ENCODE data around the gene PNPLA7. TPM values are rescaled to one million over a fixed set of nuclear protein-coding genes. Genes with fewer than 3 reads are reported as not detected.
A peak's percentile ranks its signal among the peaks of the same experiment; 100 is the strongest.

PNPLA7 gene
- total RNA-seq, 1 donor from 2014 or later, result 18.3 TPM

DNA sequence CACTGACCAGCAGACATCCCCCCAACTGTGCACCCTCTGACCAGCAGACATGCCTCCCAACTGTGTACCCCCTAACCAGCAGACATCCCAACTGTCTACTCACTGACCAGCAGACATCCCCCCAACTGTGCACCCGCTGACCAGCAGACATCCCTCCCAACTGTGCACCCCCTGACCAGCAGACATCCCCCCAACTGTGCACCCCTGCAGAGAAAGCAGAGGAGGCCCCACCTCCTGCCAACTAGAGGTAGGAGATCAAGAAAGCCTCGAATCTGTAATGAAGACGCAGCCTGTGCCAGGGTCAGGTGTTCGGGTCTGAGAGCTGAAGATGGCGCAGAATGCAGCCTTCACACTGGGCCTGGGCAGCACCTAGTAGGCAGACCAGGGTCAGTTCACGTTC, 61.3 kb downstream of the PNPLA7 start:
- DNase-seq (ENCODE audit: low spot score) (no peak), ATAC-seq (no peak)
- intact Hi-C loops (cut with DNase I), result no loop called here

DNA sequence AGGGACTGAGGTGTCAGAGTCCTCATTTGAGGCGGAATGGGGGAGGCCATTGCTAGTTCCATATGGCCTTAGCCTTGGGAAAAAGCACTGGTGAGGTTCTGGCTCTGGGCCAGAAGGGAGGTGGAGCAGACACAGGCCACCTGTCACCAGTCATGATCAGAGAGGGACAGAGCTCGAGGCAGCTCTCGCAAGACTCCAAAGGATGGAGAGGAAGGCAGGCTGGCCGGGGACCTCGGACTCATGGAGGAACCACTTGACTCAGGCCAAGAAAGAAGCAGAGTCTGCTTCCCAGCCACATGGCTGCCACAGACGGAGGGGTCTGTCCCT, 61.9 kb downstream of the PNPLA7 start:
- ATAC-seq, result no peak
- no peak for DNase-seq (ENCODE audit: low spot score)
- intact Hi-C loops (cut with DNase I), result no loop called here

DNA sequence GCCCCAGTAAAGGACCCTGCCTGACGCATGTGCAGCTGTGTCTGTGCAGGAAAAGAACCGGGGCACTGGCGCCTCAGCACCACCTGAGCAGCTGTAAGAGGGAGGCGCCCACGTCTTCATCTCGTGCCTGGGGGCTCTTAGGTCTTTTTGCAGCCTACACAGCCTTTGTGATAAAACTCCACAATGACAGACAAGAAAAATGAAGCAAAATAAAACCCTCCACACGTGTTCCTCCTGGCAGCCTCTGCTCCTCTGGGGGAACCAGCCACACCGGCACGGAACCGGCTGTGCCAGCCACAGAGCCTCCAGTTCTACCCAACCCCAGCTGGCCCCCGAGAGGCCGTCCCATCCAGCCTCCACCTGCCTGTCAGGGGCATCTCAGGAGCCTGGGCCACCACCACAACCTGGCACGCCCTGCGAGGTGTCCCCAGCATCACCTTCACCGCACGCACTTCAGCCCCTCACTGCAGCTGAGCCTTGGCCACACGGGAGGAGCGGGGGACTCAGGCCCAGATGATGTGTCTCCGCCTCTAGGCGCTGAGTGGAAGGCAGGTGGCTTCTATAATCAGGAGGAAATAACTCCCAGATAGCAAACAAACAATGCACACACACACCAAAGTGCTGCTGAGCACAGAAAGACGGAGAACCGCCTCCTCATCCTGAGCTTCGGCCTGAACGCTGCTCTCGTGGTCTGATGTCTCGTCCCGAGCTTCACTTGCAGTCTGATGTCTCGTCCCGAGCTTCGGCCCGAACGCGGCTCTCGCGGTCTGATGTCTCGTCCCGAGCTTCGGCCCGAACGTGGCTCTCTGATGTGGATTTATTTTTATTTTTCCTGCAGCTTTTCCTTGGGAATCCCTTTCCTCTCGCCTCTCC, 62.5 kb downstream of the PNPLA7 start:
- DNase-seq (ENCODE audit: low spot score) (no peak), ATAC-seq (no peak)
- intact Hi-C loops (cut with DNase I), result no loop called here

DNA sequence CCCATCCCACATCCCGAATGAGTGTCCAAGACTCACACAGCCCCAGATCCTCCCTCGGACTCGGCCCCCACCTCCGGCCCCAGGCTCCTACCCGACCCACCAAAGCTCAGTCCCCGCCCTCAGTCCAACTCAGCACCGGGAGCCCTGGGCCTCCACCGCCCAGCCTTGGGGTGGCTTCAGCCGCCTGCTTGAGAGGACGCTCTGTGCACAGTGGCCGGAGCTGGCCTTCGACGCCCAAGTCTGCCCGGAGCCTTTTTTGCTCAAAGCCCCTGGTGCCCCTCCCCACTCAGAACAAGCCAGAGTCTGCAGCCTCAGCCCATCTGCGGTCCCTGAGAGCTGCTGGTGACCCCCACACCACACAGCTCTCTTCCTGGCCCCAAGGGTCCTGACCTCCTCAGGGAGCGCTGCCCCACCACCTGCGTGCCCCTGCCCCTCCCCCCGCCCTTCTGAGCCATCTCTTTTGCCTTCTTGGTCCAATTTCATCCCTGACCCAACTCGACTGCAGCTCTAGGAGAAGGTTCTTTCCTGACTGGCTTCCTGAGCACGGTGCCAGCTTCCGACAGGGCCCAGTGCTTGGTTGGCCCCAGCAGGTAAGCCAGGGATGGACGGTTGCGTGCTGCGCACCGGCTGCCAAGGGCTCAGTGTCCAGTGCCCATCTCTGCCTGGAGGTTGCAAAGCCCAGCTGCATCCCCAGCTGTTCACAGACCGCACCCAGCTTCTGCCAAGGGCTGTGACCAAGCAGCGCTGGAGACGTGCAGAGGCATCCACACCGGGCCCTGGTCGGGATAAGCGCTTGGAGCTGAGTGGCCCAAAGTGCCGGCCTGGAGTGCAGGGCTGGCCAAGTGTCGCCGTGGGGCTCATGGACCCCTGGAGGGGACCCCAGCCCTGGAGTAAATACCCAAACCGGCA, 63.4 kb downstream of the PNPLA7 start:
- intact Hi-C loops (cut with DNase I), result no loop called here
- ATAC-seq (no peak), DNase-seq (ENCODE audit: low spot score) (no peak)

DNA sequence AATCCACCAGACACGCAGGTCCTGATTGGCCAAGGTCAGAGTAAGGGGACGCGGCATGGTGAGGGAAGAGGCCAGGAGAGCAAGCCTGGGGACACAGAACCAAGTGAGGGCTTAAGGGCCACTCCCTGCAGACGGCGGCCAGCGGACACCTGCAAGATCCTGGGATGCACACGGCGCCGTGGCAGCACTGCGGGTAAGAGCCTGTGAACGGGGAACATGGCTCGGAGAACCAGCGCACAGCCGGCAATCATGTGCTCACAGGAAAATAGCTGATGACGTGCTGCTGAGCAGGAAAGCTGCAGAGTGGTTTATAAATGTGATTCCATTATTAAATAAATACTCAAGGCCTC, 64.1 kb downstream of the PNPLA7 start:
- no peak for ATAC-seq
- no peak for DNase-seq (ENCODE audit: low spot score)
- intact Hi-C loops (cut with DNase I), result no loop called here

DNA sequence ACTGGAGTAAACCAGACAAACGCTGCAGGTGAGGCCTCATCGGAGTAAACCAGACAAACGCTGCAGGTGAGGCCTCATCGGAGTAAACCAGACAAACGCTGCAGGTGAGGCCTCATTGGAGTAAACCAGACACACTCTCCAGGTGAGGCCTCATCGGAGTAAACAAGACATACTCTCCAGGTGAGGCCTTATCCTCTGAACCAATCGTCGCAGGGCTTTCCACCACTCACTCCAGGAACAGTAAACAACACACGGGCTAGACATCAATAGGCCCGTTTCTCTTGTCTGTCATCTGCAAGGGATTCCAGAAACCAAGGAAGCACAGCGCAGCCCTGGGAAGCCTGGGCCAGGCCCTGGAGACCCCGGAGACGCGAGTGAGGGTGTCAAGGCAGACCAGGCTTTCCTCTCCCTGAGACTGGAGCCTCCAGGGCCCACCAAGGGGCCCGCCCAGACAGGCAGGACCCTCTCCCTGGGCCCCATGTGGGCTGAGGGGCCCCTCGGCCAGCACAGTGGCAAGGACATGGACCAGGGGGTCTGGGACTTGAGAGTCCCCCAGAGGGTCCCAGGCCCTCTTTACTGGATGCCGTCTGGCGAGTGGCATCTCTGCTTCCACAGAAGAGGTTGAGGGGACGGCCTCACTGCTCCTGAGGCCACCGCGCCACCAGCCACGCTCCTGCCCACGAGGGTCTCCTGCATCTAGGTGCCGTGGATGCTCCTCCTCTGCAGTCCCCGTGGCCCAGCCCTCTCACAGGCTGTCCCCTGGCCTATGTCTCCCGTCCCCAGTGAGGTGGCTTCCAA, 64.7 kb downstream of the PNPLA7 start:
- DNase-seq (ENCODE audit: low spot score) (no peak), ATAC-seq (no peak)
- intact Hi-C loops (cut with DNase I), result no loop called here

DNA sequence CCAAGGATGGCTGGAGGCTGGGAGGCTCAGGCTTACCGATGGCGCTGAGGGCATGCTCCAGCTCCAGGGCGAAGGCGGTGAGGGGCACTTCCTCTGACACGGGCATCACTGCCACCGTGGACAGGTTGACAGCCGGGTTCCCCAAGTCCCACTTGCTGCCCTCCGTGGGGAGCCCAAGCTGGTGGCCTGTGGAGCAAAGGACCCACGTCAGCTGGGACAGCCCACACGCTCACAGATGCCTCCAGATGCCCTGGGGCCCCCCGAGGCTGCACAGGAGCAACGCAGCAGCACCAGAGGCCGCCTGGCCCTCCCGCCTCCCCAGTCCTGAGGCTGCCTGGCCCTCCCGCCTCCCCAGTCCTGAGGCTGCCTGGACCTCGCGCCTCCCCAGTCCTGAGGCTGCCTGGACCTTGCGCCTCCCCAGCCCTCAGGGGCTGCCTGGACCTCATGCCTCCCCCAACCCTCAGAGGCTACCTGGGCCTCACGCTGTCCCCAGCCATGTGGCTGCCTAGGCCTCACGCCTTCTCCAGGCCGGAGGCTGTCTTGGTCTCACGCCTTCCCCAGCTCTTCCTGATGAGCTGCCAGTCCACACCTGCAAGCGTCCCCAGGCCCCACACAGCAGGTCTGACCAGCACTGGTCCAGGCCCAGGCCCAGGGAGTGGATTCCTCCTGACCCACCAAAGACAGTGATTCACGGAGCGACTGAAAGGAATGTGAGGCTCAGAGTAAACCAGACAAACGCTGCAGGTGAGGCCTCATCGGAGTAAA, 65.5 kb downstream of the PNPLA7 start:
- intact Hi-C loops (cut with DNase I), result no loop called here
- DNase-seq (ENCODE audit: low spot score), result no peak
- ATAC-seq, result no peak

DNA sequence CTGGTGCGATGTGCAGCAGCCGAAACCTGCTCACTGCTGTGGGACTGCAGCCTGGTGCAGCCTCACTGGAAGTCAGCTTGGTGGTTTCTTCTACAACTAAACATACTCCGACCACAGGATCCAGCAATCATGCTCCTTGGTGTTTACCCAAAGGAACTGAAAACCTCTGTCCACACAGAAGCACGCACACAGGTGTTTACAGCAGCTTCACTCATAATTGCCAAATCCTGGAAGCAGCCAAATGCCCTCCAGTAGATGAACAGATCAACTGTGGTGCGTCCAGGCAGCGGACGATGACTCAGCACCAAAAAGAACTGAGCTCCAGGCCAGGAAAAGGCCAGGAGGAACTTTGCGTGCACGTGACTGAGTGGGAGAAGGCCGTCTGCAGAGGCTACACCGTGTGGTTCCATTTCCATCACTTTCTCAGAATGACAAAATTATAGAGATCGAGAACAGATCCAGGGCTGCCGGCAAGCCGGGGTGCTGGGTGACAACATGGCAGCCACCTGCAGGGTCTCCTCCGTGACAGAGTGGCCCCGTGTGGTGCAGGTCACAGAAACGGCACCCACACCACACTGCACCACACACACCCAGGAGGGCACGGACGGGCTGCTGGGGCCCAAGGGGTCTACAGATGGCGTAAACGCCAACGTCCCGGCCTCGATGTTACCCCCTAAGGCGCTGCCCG, 68.0 kb downstream of the PNPLA7 start:
- intact Hi-C loops (cut with DNase I), result no loop called here
- DNase-seq (ENCODE audit: low spot score) (peak; percentile 77), ATAC-seq (peak; percentile 87)

DNA sequence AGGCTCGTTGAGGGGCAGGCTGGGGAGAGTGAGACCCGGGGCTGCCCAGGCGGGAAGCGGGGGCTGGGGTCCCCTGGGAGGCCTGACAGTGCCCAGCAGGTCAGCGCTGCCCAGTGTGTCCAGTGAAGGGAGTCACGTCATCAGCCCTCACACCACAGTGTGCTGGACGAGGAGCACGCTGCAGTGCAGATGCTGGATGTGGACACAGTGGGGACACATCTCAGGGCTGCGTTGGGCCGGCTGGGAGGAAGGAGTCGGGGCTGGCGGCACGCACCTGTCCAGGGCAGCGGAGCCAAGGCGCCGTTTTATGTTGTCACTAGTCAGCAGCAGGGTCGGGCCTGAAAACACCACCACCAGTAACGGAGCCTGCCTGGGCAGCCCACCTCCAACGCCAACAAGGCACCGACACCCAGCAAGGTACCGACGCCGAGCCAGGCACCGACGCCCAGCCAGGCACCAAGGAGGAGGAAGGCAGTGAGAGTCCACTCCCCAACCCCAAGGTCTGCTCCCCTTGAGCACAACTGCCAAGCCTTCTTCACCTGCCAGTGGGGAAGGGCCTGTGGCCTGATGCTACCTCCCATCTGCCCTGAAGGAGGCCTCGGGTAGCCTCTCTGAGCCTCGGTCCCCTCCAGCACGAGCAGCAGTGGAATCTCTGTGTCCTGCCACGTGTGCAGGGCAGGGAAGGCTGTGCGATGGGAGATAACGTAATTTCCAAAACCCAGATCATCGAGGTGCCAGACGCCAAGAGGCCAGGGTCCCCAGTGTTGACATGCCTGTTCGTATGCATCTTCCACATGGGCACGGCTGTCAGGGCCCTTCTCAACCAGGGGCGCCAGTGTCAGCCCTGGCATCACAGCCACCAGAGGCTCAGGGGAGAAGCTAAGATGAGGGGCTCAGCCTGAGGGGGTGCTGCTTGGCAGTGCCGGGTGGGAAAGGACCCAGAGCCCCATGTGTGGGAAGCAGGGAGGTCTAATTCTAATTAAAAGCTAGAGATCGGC, 69.2 kb downstream of the PNPLA7 start:
- DNase-seq (ENCODE audit: low spot score), result peak; percentile 59
- no peak for ATAC-seq
- intact Hi-C loops (cut with DNase I), result no loop called here

DNA sequence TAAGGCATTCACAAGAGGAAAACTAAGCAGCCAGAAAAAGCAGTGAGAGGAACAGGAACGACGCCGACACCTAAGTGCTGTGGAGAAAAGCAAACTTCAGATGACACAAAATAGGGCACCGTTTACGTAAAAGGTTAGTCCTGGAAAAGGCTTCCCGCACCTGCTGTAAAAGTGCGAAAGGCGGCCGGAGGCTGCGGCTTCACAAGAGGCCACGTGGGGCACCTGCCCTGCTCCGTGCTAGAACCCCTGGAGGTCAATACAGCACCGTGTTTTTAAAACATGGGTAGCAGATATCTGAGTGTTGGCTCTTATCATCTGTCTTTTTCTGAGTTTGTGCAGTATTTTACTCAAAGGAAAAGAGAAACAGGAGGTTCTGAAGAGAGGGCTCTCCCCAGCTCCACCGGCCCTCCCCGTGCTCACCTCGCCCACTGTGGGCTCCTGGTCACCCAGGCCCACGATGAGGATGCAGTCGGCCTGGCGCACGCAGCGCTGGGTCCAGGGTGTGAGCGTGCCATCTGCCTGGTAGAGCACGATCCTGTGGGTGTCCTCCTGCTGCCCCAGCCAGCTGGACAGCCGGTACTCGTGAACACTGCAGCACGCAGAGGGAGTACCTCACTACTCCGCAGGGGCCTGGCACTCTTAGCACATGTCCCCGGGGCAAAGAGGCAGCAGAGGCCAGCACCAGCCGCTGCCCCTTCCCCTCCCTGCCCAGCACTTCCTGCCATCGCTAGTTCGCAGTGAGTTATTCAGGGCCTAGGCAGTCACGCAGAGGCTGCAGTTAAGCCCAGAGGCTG, 70.1 kb downstream of the PNPLA7 start:
- intact Hi-C loops (cut with DNase I), result no loop called here
- peak; percentile 48 for DNase-seq (ENCODE audit: low spot score)
- ATAC-seq, result no peak

DNA sequence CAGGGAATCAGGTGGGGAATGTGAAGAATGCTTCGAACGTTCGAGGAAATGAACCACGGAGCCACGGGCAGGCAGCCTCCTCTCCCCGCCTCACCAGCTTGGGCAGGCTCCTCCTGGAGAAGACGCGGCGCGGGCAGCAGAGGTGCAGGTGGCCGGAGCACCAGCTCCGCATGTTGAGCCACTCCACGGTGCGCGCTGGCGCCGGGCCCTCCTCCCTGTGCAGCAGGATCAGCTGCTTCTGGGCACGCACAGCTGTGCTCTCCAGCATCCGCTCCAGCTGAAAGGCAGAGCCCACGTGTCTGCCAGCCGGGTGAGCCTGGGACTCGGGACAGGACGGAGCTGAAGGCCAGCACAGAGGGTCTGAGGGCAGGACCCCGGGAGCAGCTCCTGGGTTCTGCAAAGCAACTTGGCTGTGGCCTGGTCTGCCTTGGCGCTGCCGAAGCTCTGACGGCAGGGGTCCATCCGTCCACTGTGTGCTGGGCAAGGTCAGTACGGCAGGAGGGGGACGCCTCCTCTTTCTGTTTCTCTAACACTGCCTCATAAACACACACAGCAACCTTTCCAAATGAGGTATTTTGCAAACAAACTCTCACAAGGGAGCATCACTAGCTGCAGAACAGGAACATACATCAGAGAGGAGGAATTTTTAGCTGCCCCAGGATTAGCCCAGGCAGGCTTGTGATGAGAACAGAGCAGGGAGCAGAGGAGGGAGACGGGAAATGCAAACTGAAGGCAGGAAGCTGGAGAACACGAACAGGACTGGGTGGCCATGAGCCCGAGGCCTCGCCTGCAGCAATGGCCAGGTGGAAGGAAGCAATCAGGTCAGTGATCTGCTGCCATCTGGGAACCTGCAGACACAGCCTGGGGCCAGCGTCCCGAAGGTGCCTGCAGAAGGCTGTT, 71.0 kb downstream of the PNPLA7 start:
- DNase-seq (ENCODE audit: low spot score) (no peak), ATAC-seq (peak; percentile 28)
- intact Hi-C loops (cut with DNase I), result no loop called here

DNA sequence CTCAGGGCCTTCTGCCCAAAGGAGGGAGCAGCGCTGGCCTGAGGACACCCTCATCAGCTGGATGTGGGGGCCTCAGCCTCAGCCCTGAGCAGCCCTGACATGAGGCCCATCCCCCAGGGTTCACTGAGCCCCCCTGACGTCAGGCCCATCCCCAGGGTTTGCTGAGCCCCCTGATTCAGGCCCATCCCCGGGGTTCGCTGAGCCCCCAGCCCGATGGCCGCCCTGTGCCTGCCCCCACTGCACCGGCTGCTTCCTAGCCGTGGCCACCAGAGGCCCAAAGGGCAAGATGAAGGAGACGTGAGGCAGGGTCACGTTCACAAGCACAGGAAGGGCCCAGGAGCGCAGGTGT, 71.6 kb downstream of the PNPLA7 start:
- no peak for DNase-seq (ENCODE audit: low spot score)

DNA sequence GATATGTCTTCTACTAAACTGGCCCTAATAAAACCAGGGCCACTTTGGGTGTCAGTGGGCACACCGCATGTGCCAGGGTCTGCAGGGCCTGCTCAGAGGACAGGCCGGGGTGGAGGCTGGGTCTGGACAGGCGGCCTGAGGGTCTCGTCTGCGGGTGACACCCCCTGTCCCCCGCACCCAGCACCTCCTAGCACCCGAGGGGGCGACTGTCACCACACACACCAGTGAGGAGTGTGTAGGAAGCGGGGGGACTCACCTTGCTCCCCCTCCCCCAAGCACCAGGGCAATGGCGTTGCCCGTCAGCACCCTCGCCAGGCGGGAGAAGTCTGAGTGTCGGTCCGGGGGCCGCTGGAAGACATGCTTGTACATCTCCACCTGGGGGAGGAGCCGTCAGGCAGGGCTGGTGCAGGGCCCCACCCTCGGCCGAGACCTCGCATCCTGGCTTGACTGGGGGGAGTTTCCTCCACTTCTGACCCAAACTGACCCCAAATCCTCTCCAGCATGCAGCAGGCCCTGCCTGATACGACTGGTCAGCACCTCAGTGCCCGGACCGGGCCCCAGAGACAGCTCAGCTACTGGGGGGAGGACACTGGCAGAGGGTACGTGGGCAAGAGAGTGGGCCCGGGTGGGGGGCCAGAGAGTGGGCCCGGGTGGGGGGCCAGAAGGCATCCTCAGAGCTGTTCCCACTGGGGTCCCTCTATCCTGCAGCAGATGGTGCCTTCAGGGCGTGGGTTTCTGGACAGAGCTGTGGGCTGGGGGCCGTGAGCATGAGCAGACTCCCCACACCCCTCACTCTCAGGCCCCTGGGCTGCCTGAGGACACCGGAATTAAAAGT, 72.2 kb downstream of the PNPLA7 start:
- intact Hi-C loops (cut with DNase I), result no loop called here
- ATAC-seq (no peak), DNase-seq (ENCODE audit: low spot score) (no peak)

More for the DNA sequence above, 71.6 kb downstream of the PNPLA7 start:
- intact Hi-C loops (cut with DNase I), result no loop called here
- no peak for ATAC-seq

DNA sequence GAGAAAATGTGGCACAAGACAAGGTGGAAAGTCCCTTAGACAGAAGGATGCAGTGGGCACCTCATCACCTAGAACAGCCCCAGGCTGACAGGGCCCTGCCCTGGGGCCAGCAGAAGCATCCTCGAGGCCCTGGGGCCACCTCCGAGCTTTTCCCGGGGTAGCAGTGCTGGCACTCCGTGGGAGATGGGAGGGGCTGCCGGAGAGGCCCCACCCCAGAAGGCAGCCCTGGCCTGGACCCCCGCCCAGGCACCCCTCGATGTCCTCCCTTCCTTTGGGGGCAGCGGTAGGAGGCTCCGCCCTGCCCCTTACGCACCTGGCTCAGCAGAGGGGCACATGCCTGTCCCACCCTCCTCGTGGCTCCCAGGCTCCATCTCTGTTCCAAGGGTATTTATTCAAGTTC, 73.3 kb downstream of the PNPLA7 start:
- intact Hi-C loops (cut with DNase I), result no loop called here
- ATAC-seq (no peak), DNase-seq (ENCODE audit: low spot score) (no peak)

DNA sequence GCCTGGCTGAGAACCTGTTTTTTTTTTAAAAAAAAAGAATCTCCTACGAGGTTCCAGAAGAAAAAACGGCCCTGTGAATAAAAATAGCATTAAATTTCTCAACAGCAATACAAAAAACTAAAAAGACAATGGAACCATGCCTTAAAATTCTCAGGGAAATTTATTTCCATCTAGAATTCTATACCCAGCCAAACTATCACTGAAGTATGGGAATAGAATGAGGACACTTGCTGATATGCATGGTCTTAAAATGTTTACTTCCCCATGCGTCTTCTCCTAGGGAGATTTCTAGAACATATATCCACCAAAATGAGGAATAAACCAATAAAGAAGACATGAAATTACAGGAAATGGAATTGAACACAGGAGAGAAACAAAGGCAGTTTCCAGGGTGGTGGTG, 74.5 kb downstream of the PNPLA7 start:
- intact Hi-C loops (cut with DNase I), result no loop called here
- ATAC-seq (no peak), DNase-seq (ENCODE audit: low spot score) (no peak)
